Endothelial cell of umbilical vein (primary cell): ENCODE data around the gene LRRN4CL. TPM values are rescaled to one million over a fixed set of nuclear protein-coding genes. Genes with fewer than 3 reads are reported as not detected.

Experiments
- BruUV-seq: library from RNA; stranded (reverse); fragments of 400-500 nt; replicated peaks from 2 replicates; lab custom pipeline; 2021; lab: Mats Ljungman, UMichigan
- CTCF ChIA-PET: fragments of 300-600, 350-600 bp; sonication (Branson Sonifier 250); formaldehyde crosslinking; loops from one replicate; lab custom pipeline; 2021; ENCODE audit warnings: antibody characterized with exemption, inconsistent platforms; lab: Charles Lee
- POLR2A ChIA-PET: fragments of 300-600, 350-600 bp; sonication (Branson Sonifier 250); formaldehyde crosslinking; loops from one replicate; lab custom pipeline; 2021; ENCODE audit warnings: antibody characterized with exemption, inconsistent platforms; lab: Charles Lee
- DNase-seq: peaks from one replicate; pipeline ENCODE4 v3.0.0-alpha.2; 2011; ENCODE audit warnings: low read depth, low spot score
- FAIRE-seq: peaks from 2 replicates; lab custom pipeline; 2011; peaks lifted over from hg19 to GRCh38; lab: Jason Lieb, UNC
- H2AFZ ChIP-seq: 2 replicates; pipeline ENCODE4 v1.6.0; 2012; ENCODE audit warnings: low read depth, low read length, control low read depth, inconsistent platforms
- H3K27ac ChIP-seq: 2 replicates; pipeline ENCODE4 v1.5.1; 2011; ENCODE audit warnings: low read depth, mild to moderate bottlenecking, control low read depth, low read length, moderate library complexity; ENCODE audit not compliant: insufficient read depth
- H3K27me3 ChIP-seq, 2 experiments: 2 replicates each; pipeline versions ENCODE4 v1.6.0 to v1.6.1; 2011; ENCODE audit warnings: low read length in 2 of 2, mixed read lengths in 1 of 2; ENCODE audit not compliant: control insufficient read depth in 2 of 2, insufficient read depth in 2 of 2
- H3K36me3 ChIP-seq, 2 experiments: 2 replicates in 1 of 2; 3 replicates in 1 of 2; pipeline ENCODE4 v1.5.1; 2011; ENCODE audit warnings: low read length in 2 of 2, mild to moderate bottlenecking in 1 of 2, moderate library complexity in 1 of 2; ENCODE audit not compliant: control insufficient read depth in 2 of 2, insufficient read depth in 2 of 2; ENCODE audit errors: extremely low read depth in 1 of 2
- H3K4me1 ChIP-seq: 3 replicates; pipeline ENCODE4 v1.5.1; 2011; ENCODE audit warnings: mild to moderate bottlenecking, low read length; ENCODE audit not compliant: control insufficient read depth, insufficient read depth; ENCODE audit errors: extremely low read depth
- H3K4me2 ChIP-seq: 2 replicates; pipeline ENCODE4 v1.6.1; 2011; ENCODE audit warnings: low read length, control low read depth, mixed read lengths; ENCODE audit not compliant: insufficient read depth
- H3K4me3 ChIP-seq, 3 experiments: fragments of 200-600 bp in 1 of 3; sonication (generic), shearing (Covaris generic) in 1 of 3; replicated peaks in 1 of 3; 2 replicates each; pipeline ENCODE4 v1.5.1; 2011 to 2016; ENCODE audit warnings: control low read depth in 3 of 3, low read length in 3 of 3, mild to moderate bottlenecking in 2 of 3, inconsistent platforms in 1 of 3, low read depth in 1 of 3, moderate library complexity in 1 of 3; ENCODE audit not compliant: insufficient read depth in 1 of 3
- H3K79me2 ChIP-seq: 2 replicates; pipeline ENCODE4 v1.6.0; 2012; ENCODE audit warnings: low read length, inconsistent platforms; ENCODE audit not compliant: control insufficient read depth, insufficient read depth
- H3K9ac ChIP-seq: replicated peaks from 2 replicates; pipeline ENCODE3; 2011; ENCODE audit warnings: low read length, control low read depth; ENCODE audit not compliant: insufficient read depth; ENCODE audit errors: extremely low read depth
- H3K9me1 ChIP-seq: replicated peaks from 3 replicates; pipeline ENCODE4 v1.6.0; 2011; ENCODE audit warnings: mild to moderate bottlenecking, low read length; ENCODE audit not compliant: control insufficient read depth, insufficient read depth; ENCODE audit errors: extremely low read depth
- H3K9me3 ChIP-seq: replicated peaks from 2 replicates; pipeline ENCODE4 v1.5.1; 2012; ENCODE audit warnings: low read length, inconsistent platforms; ENCODE audit not compliant: control insufficient read depth, insufficient read depth
- H4K20me1 ChIP-seq: replicated peaks from 2 replicates; pipeline ENCODE3; 2011; ENCODE audit warnings: mild to moderate bottlenecking, low read length; ENCODE audit not compliant: control insufficient read depth, insufficient read depth; ENCODE audit errors: extremely low read depth
- FOS ChIP-seq: IDR thresholded peaks from 2 replicates; pipeline ENCODE4 v1.6.1; 2011; ENCODE audit warnings: mild to moderate bottlenecking, low read length, moderate library complexity, borderline replicate concordance; ENCODE audit not compliant: insufficient read depth
- POLR2A ChIP-seq: IDR thresholded peaks from 2 replicates; pipeline ENCODE4 v1.6.1; 2012; ENCODE audit warnings: low read depth, mild to moderate bottlenecking, control low read depth, low read length
- dilution Hi-C: fragments of 300-500 bp; cut with MboI; formaldehyde crosslinking; loops from one replicate; pipeline ENCODE4 v1.15.0; 2019; ENCODE audit warnings: low sequenced_read_pairs; ENCODE audit not compliant: extremely low pct_ligation_motif_present
- intact Hi-C: fragments of 100-400 bp; cut with micrococcal nuclease; formaldehyde crosslinking; loops from one replicate; pipeline ENCODE4 v1.10.0; 2022
- polyA plus RNA-seq, 4 experiments: library from polyadenylated mRNA; depleted of rRNA in 3 of 4; stranded (reverse) in 3 of 4; unstranded in 1 of 4; fragments of >200 nt; gene quantifications; 2 replicates each; pipeline versions ENCODE4 v1.2.1 to v1.2.3, GENCODE V29; 2011 to 2012; ENCODE audit warnings: missing spikeins in 1 of 4
- total RNA-seq: library from RNA; stranded (reverse); gene quantifications from 2 replicates; pipeline ENCODE4 v1.2.3, GENCODE V29; 2021

The LRRN4CL gene
- total and polyA plus RNA-seq, 2 donors (not counting 3 experiments of a cell fraction or from before 2014, with no cell fraction given): 0.20 TPM; not detected in 1

DNA sequence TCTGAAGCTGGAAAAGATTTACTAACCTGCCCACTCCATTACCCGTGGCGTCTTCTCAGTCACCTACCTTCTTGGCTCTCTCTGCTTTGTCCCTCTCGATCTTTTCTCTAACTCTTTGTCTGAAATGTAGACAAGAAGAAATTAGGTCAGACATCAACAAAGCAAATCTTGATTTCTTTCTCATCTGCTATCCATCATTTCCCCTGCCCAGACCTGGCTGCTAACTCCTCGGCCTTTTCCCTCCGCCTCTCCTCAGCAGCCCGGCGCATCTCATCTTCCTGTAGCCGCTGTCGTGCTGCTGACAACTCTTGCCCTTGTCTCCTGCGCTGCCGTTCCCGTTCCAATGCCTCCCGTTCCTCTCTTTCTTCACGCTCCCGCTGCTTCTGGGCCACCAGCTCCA is 11.6 kb downstream of the LRRN4CL start:
- no peak for FAIRE-seq
- CTCF ChIA-PET: no interaction called here

DNA sequence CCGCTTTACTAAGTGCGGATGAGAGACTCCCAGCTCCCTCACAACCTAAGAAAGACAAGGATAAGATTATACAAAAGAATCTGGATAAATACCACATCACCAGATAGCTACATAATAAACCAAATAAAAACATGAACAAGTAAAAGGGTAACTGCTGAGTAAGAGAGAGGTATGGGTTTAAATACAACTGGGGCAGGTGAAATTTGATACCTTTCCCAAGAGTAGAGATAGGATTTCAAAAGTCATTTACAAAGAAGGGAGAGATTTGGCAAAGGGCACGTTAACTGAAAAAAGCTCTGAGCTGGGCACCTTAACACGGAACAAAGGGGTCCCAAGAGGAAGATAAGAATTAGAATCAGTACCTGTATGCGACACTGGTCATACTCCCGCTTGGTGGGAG is 12.2 kb downstream of the LRRN4CL start:
- Histone ChIP-seq H3K36me3 (peaks cover 0 to 17% of the 10 kb centered on the region in 2 experiments), H3K4me1 (peaks cover 11% of the 10 kb centered on the region), H3K9ac (no peak overlapping the region), H4K20me1 (no peaks in the 10 kb centered on the region), H3K79me2 (peaks cover 24% of the 10 kb centered on the region), H3K9me1 (no peaks in the 10 kb centered on the region), H2AFZ (no peak overlapping the region), H3K9me3 (no peaks in the 10 kb centered on the region), H3K27me3 (no peaks in the 10 kb centered on the region), H3K27ac (no peak overlapping the region), H3K4me3 (no peak overlapping the region), H3K4me2 (no peak overlapping the region)
- CTCF ChIA-PET: interaction anchor here (1.3 kb wide), 1 partner anchor 10 kb away, joined by 3 read pairs; no protein-coding TSS in a partner anchor
- dilution Hi-C loops (no loop called here), intact Hi-C loops (no loop called here)
- POLR2A ChIA-PET: interaction anchor here (1.3 kb wide), 1 partner anchor 12 kb away, joined by 9 read pairs; the partner anchor contains the start of genes C11orf98 and CSKMT
- DNase-seq: no peak
- FAIRE-seq: no peak
- TF ChIP-seq FOS: no peak
- BruUV-seq: no TSS peak

More for the DNA sequence above, 11.6 kb downstream of the LRRN4CL start:
- Histone ChIP-seq H3K79me2 (peaks cover 23% of the 10 kb centered on the region), H3K4me1 (peaks cover 11% of the 10 kb centered on the region), H3K4me3 (peak overlapping the region in 1 of 3 experiments; percentile 76), H3K9me1 (no peaks in the 10 kb centered on the region), H3K9ac (no peak overlapping the region), H3K27me3 (no peaks in the 10 kb centered on the region), H3K9me3 (no peaks in the 10 kb centered on the region), H2AFZ (no peak overlapping the region), H3K4me2 (peak overlapping the region; percentile 71), H3K27ac (no peak overlapping the region), H4K20me1 (no peaks in the 10 kb centered on the region), H3K36me3 (peaks cover 0 to 17% of the 10 kb centered on the region in 2 experiments)
- no TSS peak for BruUV-seq
- intact Hi-C loops: loop anchor here (2.0 kb wide), 1 partner anchor 13 kb away; the partner anchor contains the start of genes C11orf98 and CSKMT
- TF ChIP-seq POLR2A (no peak), FOS (no peak)
- no peak for DNase-seq
- dilution Hi-C loops: no loop called here
- POLR2A ChIA-PET: interaction anchor here (1.3 kb wide), 1 partner anchor 13 kb away, joined by 9 read pairs; the partner anchor contains the start of genes C11orf98 and CSKMT
